Thymus (tissue), 11 donors: ENCODE results near the gene GON4L. TPM values are rescaled to one million over a fixed set of nuclear protein-coding genes. Genes with fewer than 3 reads are reported as not detected.

Source experiments
- DNase-seq, 9 donors: peaks; one replicate each; pipeline ENCODE4 v3.0.0-alpha.2; 2013; ENCODE audit warnings: low spot score in 9 of 9, low read depth in 6 of 9, missing footprints in 1 of 9
- H3K27ac ChIP-seq, 2 donors: one replicate each; pipeline ENCODE4 v1.5.1; 2013; ENCODE audit warnings: control low read depth in 1 of 2, low read depth in 1 of 2, low read length in 1 of 2, mild to moderate bottlenecking in 1 of 2, moderate library complexity in 1 of 2
- H3K27me3 ChIP-seq, 2 donors: one replicate each; pipeline ENCODE4 v1.5.1; 2013; ENCODE audit warnings: low read length in 1 of 2; ENCODE audit not compliant: control insufficient read depth in 2 of 2, insufficient read depth in 1 of 2
- H3K36me3 ChIP-seq, 2 donors: one replicate each; pipeline ENCODE4 v1.5.1; 2013; ENCODE audit warnings: low read length in 1 of 2, mild to moderate bottlenecking in 1 of 2, moderate library complexity in 1 of 2; ENCODE audit not compliant: control insufficient read depth in 2 of 2, insufficient read depth in 2 of 2
- H3K4me1 ChIP-seq, 2 donors: one replicate each; pipeline ENCODE4 v1.5.1; 2013; ENCODE audit warnings: low read length in 2 of 2; ENCODE audit not compliant: control insufficient read depth in 2 of 2, insufficient read depth in 2 of 2
- H3K4me3 ChIP-seq, 2 donors: one replicate each; pipeline ENCODE4 v1.5.1; 2013; ENCODE audit warnings: low read length in 2 of 2, control low read depth in 1 of 2, mild to moderate bottlenecking in 1 of 2
- H3K9me3 ChIP-seq, 2 donors: one replicate each; pipeline ENCODE4 v1.5.1; 2013; ENCODE audit warnings: low read length in 1 of 2, mild to moderate bottlenecking in 1 of 2; ENCODE audit not compliant: control insufficient read depth in 2 of 2, insufficient read depth in 1 of 2
- WGBS: extraction: QIAGEN DNeasy Blood & Tissue Kit; methylation state at CpG from one replicate; pipeline ENCODE4 v1.1.7; 2013; 5-methylcytosine and 5-hydroxymethylcytosine counted together
- polyA plus RNA-seq: library from polyadenylated mRNA; stranded (reverse); fragments of 200-250 nt; gene quantifications from one replicate; pipeline ENCODE4 v1.2.3, GENCODE V29; 2013
- total RNA-seq: library from RNA; stranded (reverse); fragments of 120-200 nt; gene quantifications from one replicate; pipeline ENCODE4 v1.2.4, GENCODE V29; 2013
- donor health status: healthy.

GON4L gene
- total and polyA plus RNA-seq, 2 donors, result 31.6 to 33.0 TPM

GRCh38 chr1:155860970-155861510 is 4.0 kb upstream of the GON4L start:
- 94% methylated on average over 2 of the region's 2 CpGs for WGBS
- no peaks in the 10 kb centered on the region for H3K36me3 ChIP-seq
- no peaks in the 10 kb centered on the region for H3K9me3 ChIP-seq
- no peak overlapping the region for H3K4me3 ChIP-seq
- no peak for DNase-seq
- peaks cover 13 to 36% of the 10 kb centered on the region in 2 donors for H3K4me1 ChIP-seq
- peak overlapping the region in 1 of 2 donors; percentile 70 for H3K27ac ChIP-seq
- H3K27me3 ChIP-seq, result peaks cover 5 to 10% of the 10 kb centered on the region in 2 donors

GRCh38 chr1:155859881-155860871 is 3.2 kb upstream of the GON4L start:
- peak overlapping the region; percentile 53 to 70 for H3K27ac ChIP-seq
- peaks cover 13 to 36% of the 10 kb centered on the region in 2 donors for H3K4me1 ChIP-seq
- H3K9me3 ChIP-seq, result no peaks in the 10 kb centered on the region
- peak in 6 of 9 donors; percentile 11 to 51 (median 24) for DNase-seq
- whole genome bisulfite sequencing, result 7% methylated on average over 35 of the region's 35 CpGs
- H3K27me3 ChIP-seq, result peaks cover 5 to 10% of the 10 kb centered on the region in 2 donors
- peaks cover 0 to 2% of the 10 kb centered on the region in 2 donors for H3K36me3 ChIP-seq
- peak overlapping the region; percentile 23 to 38 for H3K4me3 ChIP-seq

- peak; percentile 89 to 99 (median 96) for DNase-seq
- H3K9me3 ChIP-seq, result no peaks in the 10 kb centered on the region
- peaks cover 5 to 10% of the 10 kb centered on the region in 2 donors for H3K27me3 ChIP-seq
- under 1% methylated on average over 33 of the region's 33 CpGs for WGBS
- H3K4me3 ChIP-seq, result peak within 1 kb of the TSS; percentile 47 to 65
- H3K4me1 ChIP-seq, result peaks cover 13 to 36% of the 10 kb centered on the region in 2 donors
- peak within 1 kb of the TSS; percentile 53 to 95 for H3K27ac ChIP-seq
- H3K36me3 ChIP-seq, result peaks cover 3 to 4% of the 10 kb centered on the region in 2 donors
Measured at GRCh38 chr1:155859234-155859829, 2.3 kb upstream of the GON4L start, which contains the start of gene SYT11. Gene SYT11, plus strand, starts transcription at chr1:155859567. Its CDS starts 195 bp downstream, at chr1:155859762.

DNA sequence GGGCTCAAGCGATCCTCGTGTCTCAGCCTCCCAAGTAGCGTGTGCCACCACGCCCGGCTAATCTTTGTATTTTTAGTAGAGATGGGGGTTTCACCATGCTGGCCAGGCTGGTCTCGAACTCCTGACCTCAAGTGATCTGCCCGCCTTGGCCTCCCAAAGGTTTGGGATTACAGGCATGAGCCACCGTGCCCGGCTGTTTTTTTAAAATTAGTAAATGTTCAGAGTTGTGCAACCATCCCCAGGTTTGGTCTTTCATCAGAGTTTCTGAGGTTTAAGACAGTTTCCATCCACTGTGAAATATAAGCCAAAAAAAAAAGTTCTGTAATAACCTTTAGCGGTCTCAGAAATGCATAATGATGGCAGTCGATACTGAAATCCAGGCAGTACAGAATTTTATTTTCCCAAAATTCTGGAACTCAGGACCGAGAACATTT is 1.8 kb upstream of the GON4L start:
- Histone ChIP-seq H3K9me3 (no peaks in the 10 kb centered on the region), H3K27me3 (peaks cover 5 to 10% of the 10 kb centered on the region in 2 donors), H3K36me3 (peaks cover 8% of the 10 kb centered on the region in 2 donors), H3K27ac (peak overlapping the region; percentile 32 to 95), H3K4me3 (peak overlapping the region; percentile 47 to 65), H3K4me1 (peaks cover 13 to 36% of the 10 kb centered on the region in 2 donors)
- no peak for DNase-seq
- 59% methylated on average over 12 of the region's 12 CpGs for WGBS

DNA sequence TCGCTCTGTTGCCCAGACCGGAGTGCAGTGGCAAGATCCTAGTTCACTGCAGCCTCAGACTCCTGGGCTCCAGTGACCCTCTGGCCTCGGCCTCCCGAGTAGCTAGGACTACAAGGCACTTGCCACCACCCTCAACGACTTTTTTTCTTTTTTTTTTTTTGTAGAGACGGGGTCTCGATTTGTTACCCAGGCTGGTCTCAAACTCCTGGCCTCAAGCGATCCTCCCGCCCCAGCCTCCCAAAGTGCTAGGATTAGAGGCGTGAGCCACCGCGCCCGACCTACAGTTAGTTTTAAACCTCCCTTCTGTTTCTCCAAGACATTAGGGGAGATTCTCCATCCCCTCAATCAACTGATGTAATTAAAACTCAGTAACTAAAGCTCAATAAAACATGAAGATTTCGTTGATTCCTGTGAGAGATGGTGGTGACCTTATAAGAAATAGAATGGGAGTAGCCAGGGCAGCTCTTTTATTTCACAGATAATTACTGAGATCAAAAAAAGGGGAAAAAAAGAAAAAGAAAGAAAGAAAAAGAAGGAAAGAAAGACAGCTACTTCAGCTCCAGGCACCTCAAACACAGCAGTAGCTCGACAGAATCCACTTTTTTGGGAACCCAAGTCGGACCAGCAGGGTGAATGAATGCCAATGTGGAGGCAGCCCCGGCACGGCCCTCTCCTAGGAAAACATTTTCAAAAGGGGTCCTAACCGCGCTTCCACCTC is 598 bp downstream of the GON4L start:
- Histone ChIP-seq H3K36me3 (peaks cover 24 to 28% of the 10 kb centered on the region in 2 donors), H3K4me1 (peaks cover 13 to 36% of the 10 kb centered on the region in 2 donors), H3K4me3 (peak overlapping the region; percentile 90 to 93), H3K27ac (peak overlapping the region; percentile 67 to 82), H3K27me3 (peaks cover 5 to 10% of the 10 kb centered on the region in 2 donors), H3K9me3 (no peaks in the 10 kb centered on the region)
- DNase-seq, result no peak
- 60% methylated on average over 20 of the region's 20 CpGs for WGBS

DNA sequence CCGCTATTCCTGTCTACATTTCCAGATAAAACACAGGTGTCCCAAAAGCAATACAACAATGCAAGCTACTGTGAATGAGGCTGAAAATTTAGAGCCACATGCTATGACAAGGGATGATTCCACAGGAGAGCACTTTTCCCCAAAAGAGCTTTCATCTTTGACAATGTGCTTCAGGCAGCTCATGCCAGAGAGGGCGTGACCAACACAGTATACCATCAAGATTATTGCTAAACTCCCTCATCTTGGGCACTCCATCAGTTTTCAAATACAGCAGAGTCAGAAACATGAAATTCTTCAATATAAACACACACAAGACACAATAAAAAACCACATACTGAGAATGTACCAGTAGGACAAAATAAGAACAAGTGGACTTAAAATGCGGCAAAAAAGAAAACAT is 6.7 kb downstream of the GON4L start:
- no peaks in the 10 kb centered on the region for H3K27me3 ChIP-seq

GRCh38 chr1:155847823-155848529 is 9.0 kb downstream of the GON4L start:
- H3K27me3 ChIP-seq, result no peaks in the 10 kb centered on the region

More for the DNA sequence above, 6.7 kb downstream of the GON4L start:
- no peak overlapping the region for H3K27ac ChIP-seq
- peaks cover 42 to 62% of the 10 kb centered on the region in 2 donors for H3K36me3 ChIP-seq
- no peaks in the 10 kb centered on the region for H3K4me1 ChIP-seq
- no peak for DNase-seq
- WGBS, result 97% methylated on average over 3 of the region's 3 CpGs
- H3K9me3 ChIP-seq, result no peaks in the 10 kb centered on the region
- no peak overlapping the region for H3K4me3 ChIP-seq

GRCh38 chr1:155844860-155845421 is 12.1 kb downstream of the GON4L start:
- H3K4me3 ChIP-seq, result no peak overlapping the region
- DNase-seq, result no peak
- no peaks in the 10 kb centered on the region for H3K27me3 ChIP-seq
- H3K9me3 ChIP-seq, result no peaks in the 10 kb centered on the region
- H3K4me1 ChIP-seq, result peaks cover 0 to 3% of the 10 kb centered on the region in 2 donors
- H3K27ac ChIP-seq, result peak overlapping the region in 1 of 2 donors; percentile 5
- WGBS, result 94% methylated on average over 1 of the region's 1 CpG
- peaks cover 42 to 50% of the 10 kb centered on the region in 2 donors for H3K36me3 ChIP-seq

More at GRCh38 chr1:155847823-155848529, 9.0 kb downstream of the GON4L start:
- 94% methylated on average over 1 of the region's 1 CpG for WGBS
- H3K4me3 ChIP-seq, result no peak overlapping the region
- H3K9me3 ChIP-seq, result no peaks in the 10 kb centered on the region
- H3K27ac ChIP-seq, result no peak overlapping the region
- DNase-seq, result no peak
- H3K36me3 ChIP-seq, result peaks cover 52 to 69% of the 10 kb centered on the region in 2 donors
- peaks cover 0 to 3% of the 10 kb centered on the region in 2 donors for H3K4me1 ChIP-seq
